ENCODE results near the gene BEX5.
A peak's percentile ranks its signal among the peaks of the same experiment; 100 is the strongest.
"Not testable (repeated sequence)": the region's sequence is repeated elsewhere in the genome, so short reads cannot be mapped to it uniquely, and the experiment has no call there.

BEX5 gene

GRCh38 chrX:102155806-102156179 lies at the start of gene BEX5:
BEX5 (minus strand) TSS chrX:102155977; CDS start chrX:102154265, 1,712 bp downstream.
- DNase-seq (ENCODE audit: low spot score) = peak; percentile 89

- no peak for DNase-seq (ENCODE audit: low spot score)
These were observed 30.4 kb upstream of the BEX5 start for GRCh38 chrX:102185967-102186720.

- peak; percentile 15 for DNase-seq (ENCODE audit: low spot score)
These were observed 624 bp downstream of the BEX5 start for GRCh38 chrX:102154900-102155805.

GRCh38 chrX:102154218-102154860 lies 1.4 kb downstream of the BEX5 start:
- peak; percentile 55 for DNase-seq (ENCODE audit: low spot score)

GRCh38 chrX:102142274-102142673 lies 13.5 kb downstream of the BEX5 start, which contains the start of gene TCEAL6:
TCEAL6 (minus strand) TSS chrX:102142481.
- not testable (repeated sequence) for DNase-seq (ENCODE audit: low spot score)

- not testable (repeated sequence) for DNase-seq (ENCODE audit: low spot score)
These were observed 14.1 kb downstream of the BEX5 start for GRCh38 chrX:102141631-102142030.

GRCh38 chrX:102140876-102141275 lies 14.9 kb downstream of the BEX5 start:
- DNase-seq (ENCODE audit: low spot score) = not testable (repeated sequence)

GRCh38 chrX:102138064-102138463 lies 17.7 kb downstream of the BEX5 start:
- DNase-seq (ENCODE audit: low spot score) = no peak

GRCh38 chrX:102129473-102129872 lies 26.3 kb downstream of the BEX5 start:
- DNase-seq (ENCODE audit: low spot score) = peak; percentile 54

GRCh38 chrX:102126863-102127262 lies 28.9 kb downstream of the BEX5 start:
- DNase-seq (ENCODE audit: low spot score) = no peak

- not testable (repeated sequence) for DNase-seq (ENCODE audit: low spot score)
These were observed 29.5 kb downstream of the BEX5 start for GRCh38 chrX:102126080-102126818.

- DNase-seq (ENCODE audit: low spot score) = not testable (repeated sequence)
These were observed 30.3 kb downstream of the BEX5 start, which contains the start of gene TCEAL2 for GRCh38 chrX:102125436-102125835. TCEAL2 (plus strand) TSS chrX:102125679; CDS start chrX:102126831, 1,152 bp downstream.

GRCh38 chrX:102125014-102125413 lies 30.8 kb downstream of the BEX5 start:
- DNase-seq (ENCODE audit: low spot score) = not testable (repeated sequence)

- no peak for DNase-seq (ENCODE audit: low spot score)
These were observed 40.0 kb downstream of the BEX5 start for GRCh38 chrX:102115748-102116147.

GRCh38 chrX:102113367-102113766 lies 42.4 kb downstream of the BEX5 start:
- no peak for DNase-seq (ENCODE audit: low spot score)
